GM12878 (cell line): ENCODE measurements around the gene EEFSEC. TPM values are rescaled to one million over a fixed set of nuclear protein-coding genes. Genes with fewer than 3 reads are reported as not detected.

Experiments
- ATAC-seq: fragments of 200-7000 bp; cut with Tn5 transposase; 3 replicates; pipeline ENCODE4 v1.9.1; 2020; ENCODE audit warnings: mild to moderate bottlenecking, moderate library complexity
- BruUV-seq: library from RNA; stranded (reverse); fragments of 400-500 nt; replicated peaks from 2 replicates; lab custom pipeline; 2021; lab: Mats Ljungman, UMichigan
- CTCF ChIA-PET: fragments of 300-600 bp; sonication (Branson Sonifier 250); formaldehyde crosslinking; extraction: SDS; loops from one replicate; lab custom pipeline; 2021; ENCODE audit warnings: inconsistent platforms; lab: Yijun Ruan, JAX
- POLR2A ChIA-PET: fragments of 350-600 bp; formaldehyde crosslinking; extraction: SDS; loops from one replicate; lab custom pipeline; 2021; ENCODE audit warnings: inconsistent platforms; lab: Charles Lee
- RAD21 ChIA-PET: fragments of 300-600 bp; sonication (Branson Sonifier 250); formaldehyde crosslinking; loops from one replicate; lab custom pipeline; 2023; ENCODE audit warnings: antibody characterized with exemption; ENCODE audit not compliant: unreplicated experiment; lab: Charles Lee
- SMC1A ChIA-PET: fragments of 300-600 bp; sonication (Branson Sonifier 250); formaldehyde crosslinking; loops from one replicate; lab custom pipeline; 2023; ENCODE audit not compliant: unreplicated experiment, uncharacterized antibody; lab: Charles Lee
- DNase-seq: peaks from one replicate; pipeline ENCODE4 v3.0.0-alpha.2; 2011; ENCODE audit warnings: low read depth, low spot score
- FAIRE-seq: peaks from 3 replicates; lab custom pipeline; 2011; peaks lifted over from hg19 to GRCh38; lab: Jason Lieb, UNC
- H2AFZ ChIP-seq: 2 replicates; pipeline ENCODE4 v1.6.0; 2011; ENCODE audit warnings: low read depth, low read length, control low read depth; ENCODE audit not compliant: control insufficient read depth
- H3K27ac ChIP-seq: 2 replicates; pipeline ENCODE4 v1.5.1; 2011; ENCODE audit warnings: control low read depth; ENCODE audit not compliant: control insufficient read depth, insufficient read depth
- H3K27me3 ChIP-seq, 2 experiments: replicated peaks in 1 of 2; 2 replicates each; pipeline versions ENCODE4 v1.6.0 to v1.6.1; 2011; ENCODE audit warnings: low read length in 1 of 2; ENCODE audit not compliant: control insufficient read depth in 2 of 2, insufficient read depth in 2 of 2
- H3K36me3 ChIP-seq, 2 experiments: 2 replicates each; pipeline ENCODE4 v1.5.1; 2011; ENCODE audit warnings: low read length in 1 of 2; ENCODE audit not compliant: control insufficient read depth in 2 of 2, insufficient read depth in 2 of 2
- H3K4me1 ChIP-seq: 2 replicates; pipeline ENCODE4 v1.6.1; 2011; ENCODE audit warnings: mild to moderate bottlenecking, low read length, moderate library complexity, mixed read lengths; ENCODE audit not compliant: control insufficient read depth, insufficient read depth
- H3K4me2 ChIP-seq: 2 replicates; pipeline ENCODE4 v1.6.0; 2011; ENCODE audit warnings: control low read depth; ENCODE audit not compliant: control insufficient read depth, insufficient read depth
- H3K4me3 ChIP-seq: fragments of 200-600 bp; sonication (generic); 2 replicates; pipeline ENCODE4 v1.5.1; 2016
- H3K79me2 ChIP-seq: 2 replicates; pipeline ENCODE4 v1.6.0; 2011; ENCODE audit warnings: low read length; ENCODE audit not compliant: control insufficient read depth, insufficient read depth
- H3K9ac ChIP-seq: 2 replicates; pipeline ENCODE4 v1.8.0; 2011; ENCODE audit warnings: low read length, control low read depth, mixed read lengths; ENCODE audit not compliant: control insufficient read depth, insufficient read depth
- H3K9me3 ChIP-seq: replicated peaks from 3 replicates; pipeline ENCODE4 v1.5.1; 2011; ENCODE audit warnings: mild to moderate bottlenecking, low read length; ENCODE audit not compliant: control insufficient read depth, insufficient read depth
- H4K20me1 ChIP-seq: 2 replicates; pipeline ENCODE4 v1.6.0; 2011; ENCODE audit not compliant: control insufficient read depth, insufficient read depth
- CREB1 ChIP-seq: IDR thresholded peaks from 2 replicates; pipeline ENCODE4 v1.6.1; 2012; ENCODE audit warnings: low read depth, mild to moderate bottlenecking, inconsistent platforms
- IRF4 ChIP-seq: IDR thresholded peaks from 2 replicates; pipeline ENCODE4 v1.6.1; 2011; ENCODE audit warnings: low read depth, low read length
- RBBP5 ChIP-seq: fragments of 200-600 bp; sonication (generic); conservative IDR thresholded peaks from 2 replicates; pipeline ENCODE4 v1.6.1; 2016
- RUNX3 ChIP-seq: IDR thresholded peaks from 2 replicates; pipeline ENCODE4 v1.6.1; 2012; ENCODE audit warnings: low read length, inconsistent platforms
- SMARCA5 ChIP-seq: fragments of 450-650 bp; IDR thresholded peaks from 2 replicates; pipeline ENCODE4 v1.6.1; 2017; ENCODE audit warnings: mild to moderate bottlenecking
- SPI1 ChIP-seq: IDR thresholded peaks from 2 replicates; pipeline ENCODE4 v1.6.1; 2011; ENCODE audit warnings: low read depth, mild to moderate bottlenecking, low read length, moderate library complexity, borderline replicate concordance; ENCODE audit not compliant: insufficient read depth
- WGBS: methylation state at CpG from one replicate; pipeline ENCODE4 v1.1.6; 2016; ENCODE audit warnings: low lambda C conversion rate; ENCODE audit not compliant: insufficient replicate concordance, insufficient coverage; ENCODE audit errors: missing lambda C conversion rate; 5-methylcytosine and 5-hydroxymethylcytosine counted together
- in situ Hi-C: fragments of 300-500 bp; cut with MboI; formaldehyde crosslinking; loops from 9 replicates; pipeline ENCODE4 v1.14.3; 2018; ENCODE audit warnings: mixed read lengths
- intact Hi-C: fragments of 100-400 bp; cut with micrococcal nuclease; formaldehyde crosslinking; loops from one replicate; pipeline ENCODE4 v1.14.2; 2022; ENCODE audit not compliant: unreplicated experiment
- polyA plus RNA-seq, 11 experiments: library from polyadenylated mRNA; depleted of rRNA in 4 of 11; unstranded in 6 of 11; stranded (reverse) in 5 of 11; fragments of >200 nt; fragmentation: Nextera tagmentation in 4 of 11; fragmentation: Illumina TruSeq in 1 of 11; extraction: Ambion mirVana in 4 of 11; extraction: Trizol in 1 of 11; gene quantifications; 1 replicate in 1 of 11; 2 replicates in 10 of 11; pipeline versions ENCODE4 v1.2.1 to v1.2.3, GENCODE V29; 2011 to 2016; ENCODE audit warnings: inconsistent platforms in 2 of 11, missing spikeins in 2 of 11, low read depth in 1 of 11
- total RNA-seq, 4 experiments: library from RNA; depleted of rRNA in 3 of 4; stranded (reverse); fragments of >200 nt in 3 of 4; fragmentation: Illumina TruSeq in 1 of 4; extraction: Trizol in 1 of 4; gene quantifications; 2 replicates each; pipeline versions ENCODE4 v1.2.1 to v1.2.3, GENCODE V29; 2013 to 2021
- TF ChIP-seq, protein P1 (sequence below): fragments of 450-650 bp; IDR thresholded peaks from 2 replicates; pipeline ENCODE4 v1.6.1; 2018; ENCODE audit warnings: borderline replicate concordance, mild to moderate bottlenecking; ENCODE audit not compliant: partially characterized antibody

EEFSEC gene
- total and polyA plus RNA-seq, 10 of the 15 experiments (the other 5 are each of a cell fraction or from before 2014, with no cell fraction given) = 0.29 to 29.1 (median 16.1) TPM

DNA sequence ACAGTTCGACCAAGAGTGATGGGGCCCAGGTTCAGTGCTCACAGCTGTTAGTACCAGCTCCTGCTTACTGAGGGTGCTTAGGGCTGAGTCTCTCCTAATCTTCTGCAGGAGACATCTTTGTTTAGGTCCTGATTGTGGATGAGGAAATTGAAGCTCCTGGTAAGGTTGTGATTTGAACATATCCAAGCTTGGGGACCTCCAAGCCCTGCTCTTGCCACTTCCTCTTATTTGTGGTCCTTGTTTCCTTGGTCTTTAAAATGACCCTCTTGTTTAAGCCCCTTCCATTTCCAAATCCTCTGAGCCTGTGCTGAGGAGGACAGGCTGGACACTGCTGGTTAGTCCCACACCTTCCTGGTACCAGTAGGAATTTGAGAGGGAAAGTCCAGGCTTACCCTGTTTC, 87.0 kb downstream of the EEFSEC start:
- no peak overlapping the region for H2AFZ ChIP-seq
- FAIRE-seq = no peak
- WGBS = 100% methylated on average over 1 of the region's 1 CpG
- TF ChIP-seq RBBP5 = no peak
- TF ChIP-seq SMARCA5 = no peak
- TF ChIP-seq, protein P1, sequence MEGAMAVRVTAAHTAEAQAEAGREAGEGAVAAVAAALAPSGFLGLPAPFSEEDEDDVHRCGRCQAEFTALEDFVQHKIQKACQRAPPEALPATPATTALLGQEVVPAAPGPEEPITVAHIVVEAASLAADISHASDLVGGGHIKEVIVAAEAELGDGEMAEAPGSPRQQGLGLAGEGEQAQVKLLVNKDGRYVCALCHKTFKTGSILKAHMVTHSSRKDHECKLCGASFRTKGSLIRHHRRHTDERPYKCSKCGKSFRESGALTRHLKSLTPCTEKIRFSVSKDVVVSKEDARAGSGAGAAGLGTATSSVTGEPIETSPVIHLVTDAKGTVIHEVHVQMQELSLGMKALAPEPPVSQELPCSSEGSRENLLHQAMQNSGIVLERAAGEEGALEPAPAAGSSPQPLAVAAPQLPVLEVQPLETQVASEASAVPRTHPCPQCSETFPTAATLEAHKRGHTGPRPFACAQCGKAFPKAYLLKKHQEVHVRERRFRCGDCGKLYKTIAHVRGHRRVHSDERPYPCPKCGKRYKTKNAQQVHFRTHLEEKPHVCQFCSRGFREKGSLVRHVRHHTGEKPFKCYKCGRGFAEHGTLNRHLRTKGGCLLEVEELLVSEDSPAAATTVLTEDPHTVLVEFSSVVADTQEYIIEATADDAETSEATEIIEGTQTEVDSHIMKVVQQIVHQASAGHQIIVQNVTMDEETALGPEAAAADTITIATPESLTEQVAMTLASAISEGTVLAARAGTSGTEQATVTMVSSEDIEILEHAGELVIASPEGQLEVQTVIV = no peak
- no peak for TF ChIP-seq CREB1
- TF ChIP-seq SPI1 = peak; percentile 76
- peak; percentile 8; the same call in 1 of the 2 replicates for TF ChIP-seq RUNX3
- no peak for TF ChIP-seq IRF4
- TF ChIP-seq, all 136 proteins: peak for 2
- no peak overlapping the region for H3K9ac ChIP-seq
- no peak overlapping the region for H3K27ac ChIP-seq
- ChIA-PET CTCF (interaction anchor here (1.0 kb wide), 1 partner anchor 344 kb away, joined by 3 read pairs; no protein-coding TSS in a partner anchor), POLR2A (no interaction called here), SMC1A (interaction anchor here (1.0 kb wide), 1 partner anchor 10 kb away, joined by 3 read pairs; no protein-coding TSS in a partner anchor), RAD21 (no interaction called here)
- H3K9me3 ChIP-seq = no peaks in the 10 kb centered on the region
- BruUV-seq = no TSS peak
- H4K20me1 ChIP-seq = no peaks in the 10 kb centered on the region
- no peak for DNase-seq
- no peaks in the 10 kb centered on the region for H3K36me3 ChIP-seq
- no peak overlapping the region for H3K4me3 ChIP-seq
- H3K4me1 ChIP-seq = no peaks in the 10 kb centered on the region
- ATAC-seq = no peak; the same call in 2 of the 3 replicates
- in situ Hi-C loops (no loop called here), intact Hi-C loops (no loop called here)
- H3K4me2 ChIP-seq = no peak overlapping the region
- H3K27me3 ChIP-seq = no peaks in the 10 kb centered on the region
- no peaks in the 10 kb centered on the region for H3K79me2 ChIP-seq
